Neural cell (in vitro differentiated cells): Measurements from ENCODE around the gene GNA12.

Source experiments
- EP300 ChIP-seq: fragments of 450-650 bp; conservative IDR thresholded peaks from 2 replicates; pipeline ENCODE4 v1.6.1; 2014; ENCODE audit warnings: antibody characterized with exemption, mild to moderate bottlenecking, moderate library complexity; ENCODE audit not compliant: poor library complexity, severe bottlenecking
- TF ChIP-seq, protein P1 (sequence below): fragments of 450-650 bp; IDR thresholded peaks from 2 replicates; pipeline ENCODE4 v1.5.1; 2014; ENCODE audit warnings: antibody characterized with exemption, mild to moderate bottlenecking, moderate library complexity; ENCODE audit not compliant: poor library complexity, severe bottlenecking

GRCh38 chr7:2792856-2793487 lies 51.1 kb downstream of the GNA12 start:
- TF ChIP-seq, protein P1, sequence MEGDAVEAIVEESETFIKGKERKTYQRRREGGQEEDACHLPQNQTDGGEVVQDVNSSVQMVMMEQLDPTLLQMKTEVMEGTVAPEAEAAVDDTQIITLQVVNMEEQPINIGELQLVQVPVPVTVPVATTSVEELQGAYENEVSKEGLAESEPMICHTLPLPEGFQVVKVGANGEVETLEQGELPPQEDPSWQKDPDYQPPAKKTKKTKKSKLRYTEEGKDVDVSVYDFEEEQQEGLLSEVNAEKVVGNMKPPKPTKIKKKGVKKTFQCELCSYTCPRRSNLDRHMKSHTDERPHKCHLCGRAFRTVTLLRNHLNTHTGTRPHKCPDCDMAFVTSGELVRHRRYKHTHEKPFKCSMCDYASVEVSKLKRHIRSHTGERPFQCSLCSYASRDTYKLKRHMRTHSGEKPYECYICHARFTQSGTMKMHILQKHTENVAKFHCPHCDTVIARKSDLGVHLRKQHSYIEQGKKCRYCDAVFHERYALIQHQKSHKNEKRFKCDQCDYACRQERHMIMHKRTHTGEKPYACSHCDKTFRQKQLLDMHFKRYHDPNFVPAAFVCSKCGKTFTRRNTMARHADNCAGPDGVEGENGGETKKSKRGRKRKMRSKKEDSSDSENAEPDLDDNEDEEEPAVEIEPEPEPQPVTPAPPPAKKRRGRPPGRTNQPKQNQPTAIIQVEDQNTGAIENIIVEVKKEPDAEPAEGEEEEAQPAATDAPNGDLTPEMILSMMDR, result no peak
- no peak for TF ChIP-seq EP300
